GM12878 (cell line): ENCODE measurements around the gene CHAT. TPM values are rescaled to one million over a fixed set of nuclear protein-coding genes. Genes with fewer than 3 reads are reported as not detected.

Source experiments
- ATAC-seq: fragments of 200-7000 bp; cut with Tn5 transposase; 3 replicates; pipeline ENCODE4 v1.9.1; 2020; ENCODE audit warnings: mild to moderate bottlenecking, moderate library complexity
- BruUV-seq: library from RNA; stranded (reverse); fragments of 400-500 nt; replicated peaks from 2 replicates; lab custom pipeline; 2021; lab: Mats Ljungman, UMichigan
- CTCF ChIA-PET: fragments of 300-600 bp; sonication (Branson Sonifier 250); formaldehyde crosslinking; extraction: SDS; loops from one replicate; lab custom pipeline; 2021; ENCODE audit warnings: inconsistent platforms; lab: Yijun Ruan, JAX
- POLR2A ChIA-PET: fragments of 350-600 bp; formaldehyde crosslinking; extraction: SDS; loops from one replicate; lab custom pipeline; 2021; ENCODE audit warnings: inconsistent platforms; lab: Charles Lee
- RAD21 ChIA-PET: fragments of 300-600 bp; sonication (Branson Sonifier 250); formaldehyde crosslinking; loops from one replicate; lab custom pipeline; 2023; ENCODE audit warnings: antibody characterized with exemption; ENCODE audit not compliant: unreplicated experiment; lab: Charles Lee
- SMC1A ChIA-PET: fragments of 300-600 bp; sonication (Branson Sonifier 250); formaldehyde crosslinking; loops from one replicate; lab custom pipeline; 2023; ENCODE audit not compliant: unreplicated experiment, uncharacterized antibody; lab: Charles Lee
- DNase-seq: peaks from one replicate; pipeline ENCODE4 v3.0.0-alpha.2; 2011; ENCODE audit warnings: low read depth, low spot score
- FAIRE-seq: peaks from 3 replicates; lab custom pipeline; 2011; peaks lifted over from hg19 to GRCh38; lab: Jason Lieb, UNC
- H2AFZ ChIP-seq: 2 replicates; pipeline ENCODE4 v1.6.0; 2011; ENCODE audit warnings: low read depth, low read length, control low read depth; ENCODE audit not compliant: control insufficient read depth
- H3K27ac ChIP-seq: 2 replicates; pipeline ENCODE4 v1.5.1; 2011; ENCODE audit warnings: control low read depth; ENCODE audit not compliant: control insufficient read depth, insufficient read depth
- H3K27me3 ChIP-seq, 2 experiments: replicated peaks in 1 of 2; 2 replicates each; pipeline versions ENCODE4 v1.6.0 to v1.6.1; 2011; ENCODE audit warnings: low read length in 1 of 2; ENCODE audit not compliant: control insufficient read depth in 2 of 2, insufficient read depth in 2 of 2
- H3K36me3 ChIP-seq, 2 experiments: 2 replicates each; pipeline ENCODE4 v1.5.1; 2011; ENCODE audit warnings: low read length in 1 of 2; ENCODE audit not compliant: control insufficient read depth in 2 of 2, insufficient read depth in 2 of 2
- H3K4me1 ChIP-seq: 2 replicates; pipeline ENCODE4 v1.6.1; 2011; ENCODE audit warnings: mild to moderate bottlenecking, low read length, moderate library complexity, mixed read lengths; ENCODE audit not compliant: control insufficient read depth, insufficient read depth
- H3K4me2 ChIP-seq: 2 replicates; pipeline ENCODE4 v1.6.0; 2011; ENCODE audit warnings: control low read depth; ENCODE audit not compliant: control insufficient read depth, insufficient read depth
- H3K4me3 ChIP-seq: fragments of 200-600 bp; sonication (generic); 2 replicates; pipeline ENCODE4 v1.5.1; 2016
- H3K79me2 ChIP-seq: 2 replicates; pipeline ENCODE4 v1.6.0; 2011; ENCODE audit warnings: low read length; ENCODE audit not compliant: control insufficient read depth, insufficient read depth
- H3K9ac ChIP-seq: 2 replicates; pipeline ENCODE4 v1.8.0; 2011; ENCODE audit warnings: low read length, control low read depth, mixed read lengths; ENCODE audit not compliant: control insufficient read depth, insufficient read depth
- H3K9me3 ChIP-seq: replicated peaks from 3 replicates; pipeline ENCODE4 v1.5.1; 2011; ENCODE audit warnings: mild to moderate bottlenecking, low read length; ENCODE audit not compliant: control insufficient read depth, insufficient read depth
- H4K20me1 ChIP-seq: 2 replicates; pipeline ENCODE4 v1.6.0; 2011; ENCODE audit not compliant: control insufficient read depth, insufficient read depth
- ATF7 ChIP-seq: fragments of 450-650 bp; IDR thresholded peaks from 2 replicates; pipeline ENCODE4 v1.6.1; 2016; ENCODE audit warnings: low read depth, mild to moderate bottlenecking
- CREB1 ChIP-seq: IDR thresholded peaks from 2 replicates; pipeline ENCODE4 v1.6.1; 2012; ENCODE audit warnings: low read depth, mild to moderate bottlenecking, inconsistent platforms
- PKNOX1 ChIP-seq: fragments of 450-650 bp; IDR thresholded peaks from 2 replicates; pipeline ENCODE4 v1.6.1; 2016; ENCODE audit warnings: mild to moderate bottlenecking
- RUNX3 ChIP-seq: IDR thresholded peaks from 2 replicates; pipeline ENCODE4 v1.6.1; 2012; ENCODE audit warnings: low read length, inconsistent platforms
- SMARCA5 ChIP-seq: fragments of 450-650 bp; IDR thresholded peaks from 2 replicates; pipeline ENCODE4 v1.6.1; 2017; ENCODE audit warnings: mild to moderate bottlenecking
- SREBF2 ChIP-seq: IDR thresholded peaks from 2 replicates; pipeline ENCODE4 v1.6.1; 2012; ENCODE audit warnings: mild to moderate bottlenecking, low read length
- STAT3 ChIP-seq: IDR thresholded peaks from 2 replicates; pipeline ENCODE4 v1.6.1; 2011; ENCODE audit warnings: low read depth, low read length, improper control_type of control experiment
- WGBS: methylation state at CpG from one replicate; pipeline ENCODE4 v1.1.6; 2016; ENCODE audit warnings: low lambda C conversion rate; ENCODE audit not compliant: insufficient replicate concordance, insufficient coverage; ENCODE audit errors: missing lambda C conversion rate; 5-methylcytosine and 5-hydroxymethylcytosine counted together
- in situ Hi-C: fragments of 300-500 bp; cut with MboI; formaldehyde crosslinking; loops from 9 replicates; pipeline ENCODE4 v1.14.3; 2018; ENCODE audit warnings: mixed read lengths
- intact Hi-C: fragments of 100-400 bp; cut with micrococcal nuclease; formaldehyde crosslinking; loops from one replicate; pipeline ENCODE4 v1.14.2; 2022; ENCODE audit not compliant: unreplicated experiment
- polyA plus RNA-seq, 11 experiments: library from polyadenylated mRNA; depleted of rRNA in 4 of 11; unstranded in 6 of 11; stranded (reverse) in 5 of 11; fragments of >200 nt; fragmentation: Nextera tagmentation in 4 of 11; fragmentation: Illumina TruSeq in 1 of 11; extraction: Ambion mirVana in 4 of 11; extraction: Trizol in 1 of 11; gene quantifications; 1 replicate in 1 of 11; 2 replicates in 10 of 11; pipeline versions ENCODE4 v1.2.1 to v1.2.3, GENCODE V29; 2011 to 2016; ENCODE audit warnings: inconsistent platforms in 2 of 11, missing spikeins in 2 of 11, low read depth in 1 of 11
- total RNA-seq, 4 experiments: library from RNA; depleted of rRNA in 3 of 4; stranded (reverse); fragments of >200 nt in 3 of 4; fragmentation: Illumina TruSeq in 1 of 4; extraction: Trizol in 1 of 4; gene quantifications; 2 replicates each; pipeline versions ENCODE4 v1.2.1 to v1.2.3, GENCODE V29; 2013 to 2021

CHAT gene
- total and polyA plus RNA-seq, 10 of the 15 experiments (the other 5 are each of a cell fraction or from before 2014, with no cell fraction given): not detected

- no peaks in the 10 kb centered on the region for H3K4me1 ChIP-seq
- in situ Hi-C loops: no loop called here
- SMC1A ChIA-PET: no interaction called here
Observed at GRCh38 chr10:49645871-49646870, 32.3 kb downstream of the CHAT start.

More at GRCh38 chr10:49645871-49646870, 32.3 kb downstream of the CHAT start:
- 67% methylated on average over 22 of the region's 22 CpGs for WGBS
- Histone ChIP-seq H3K4me2 (no peak overlapping the region), H3K79me2 (no peaks in the 10 kb centered on the region), H2AFZ (no peak overlapping the region), H3K9ac (no peak overlapping the region), H3K36me3 (no peaks in the 10 kb centered on the region), H3K27me3 (no peaks in the 10 kb centered on the region), H3K27ac (no peak overlapping the region), H4K20me1 (no peaks in the 10 kb centered on the region), H3K4me3 (no peak overlapping the region), H3K9me3 (no peaks in the 10 kb centered on the region)
- ChIA-PET POLR2A (no interaction called here), CTCF (interaction anchor here (1.0 kb wide), 1 partner anchor 578 kb away, joined by 3 read pairs; no protein-coding TSS in a partner anchor), RAD21 (no interaction called here)
- no TSS peak for BruUV-seq
- TF ChIP-seq PKNOX1 (no peak), SREBF2 (no peak), ATF7 (no peak), STAT3 (no peak), CREB1 (no peak), RUNX3 (no peak), SMARCA5 (no peak)
- ATAC-seq (no peak), DNase-seq (no peak), FAIRE-seq (no peak)
- intact Hi-C loops: no loop called here
